Measurements from ENCODE around the gene SNUPN.

DNA sequence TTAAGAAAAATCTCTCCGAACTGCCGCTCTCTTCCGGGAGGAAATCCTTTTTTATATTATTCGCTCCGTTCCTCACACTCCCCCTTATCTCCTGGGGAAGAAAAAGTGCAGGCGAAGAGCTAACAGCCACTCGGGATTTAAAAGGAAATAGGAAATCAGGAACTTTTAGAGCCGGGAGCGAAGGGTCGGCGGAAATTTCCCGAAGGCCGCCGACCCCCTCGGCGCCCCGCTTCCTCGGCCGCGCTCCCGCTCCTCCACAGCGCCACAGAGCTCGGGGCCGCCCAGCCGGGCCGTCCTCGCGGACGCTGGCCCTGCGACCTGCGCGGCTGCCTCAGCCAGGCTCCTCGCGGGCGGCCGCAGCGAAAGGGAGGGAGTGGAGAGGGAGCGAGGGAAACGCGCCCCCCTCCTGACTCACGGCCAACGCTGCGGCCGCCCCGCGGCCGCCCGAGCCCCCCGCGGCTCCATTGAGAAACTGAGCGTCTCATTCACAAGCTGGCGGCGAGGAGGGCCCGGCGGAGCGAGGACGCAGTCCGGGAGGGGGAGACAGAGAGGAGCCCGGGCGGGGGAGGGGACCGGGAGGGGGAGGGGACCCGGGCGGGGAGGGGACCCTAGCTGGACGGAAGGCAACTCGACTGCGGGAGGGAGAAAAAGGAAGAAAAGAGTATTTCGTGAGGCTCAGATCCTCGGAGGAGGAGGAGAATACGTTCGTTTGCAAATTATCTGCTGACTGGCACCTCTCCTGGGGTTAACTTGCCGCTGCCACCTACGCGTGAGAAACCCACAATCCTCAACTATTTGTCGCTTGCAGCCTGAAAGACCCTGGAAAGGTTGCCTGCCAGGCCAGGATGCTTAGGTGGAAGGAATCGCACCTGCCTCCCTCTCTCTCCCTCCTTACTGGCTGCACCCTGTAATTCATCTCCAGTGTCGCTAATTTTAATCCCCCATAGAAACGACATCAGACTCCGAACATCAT is 46.3 kb downstream of the SNUPN start, which contains the start of gene PTPN9:
- TF ChIP-seq POLR2A (IDR thresholded peaks at IDR 0.05), result peak; percentile 35 to 72
- TF ChIP-seq, protein P1, sequence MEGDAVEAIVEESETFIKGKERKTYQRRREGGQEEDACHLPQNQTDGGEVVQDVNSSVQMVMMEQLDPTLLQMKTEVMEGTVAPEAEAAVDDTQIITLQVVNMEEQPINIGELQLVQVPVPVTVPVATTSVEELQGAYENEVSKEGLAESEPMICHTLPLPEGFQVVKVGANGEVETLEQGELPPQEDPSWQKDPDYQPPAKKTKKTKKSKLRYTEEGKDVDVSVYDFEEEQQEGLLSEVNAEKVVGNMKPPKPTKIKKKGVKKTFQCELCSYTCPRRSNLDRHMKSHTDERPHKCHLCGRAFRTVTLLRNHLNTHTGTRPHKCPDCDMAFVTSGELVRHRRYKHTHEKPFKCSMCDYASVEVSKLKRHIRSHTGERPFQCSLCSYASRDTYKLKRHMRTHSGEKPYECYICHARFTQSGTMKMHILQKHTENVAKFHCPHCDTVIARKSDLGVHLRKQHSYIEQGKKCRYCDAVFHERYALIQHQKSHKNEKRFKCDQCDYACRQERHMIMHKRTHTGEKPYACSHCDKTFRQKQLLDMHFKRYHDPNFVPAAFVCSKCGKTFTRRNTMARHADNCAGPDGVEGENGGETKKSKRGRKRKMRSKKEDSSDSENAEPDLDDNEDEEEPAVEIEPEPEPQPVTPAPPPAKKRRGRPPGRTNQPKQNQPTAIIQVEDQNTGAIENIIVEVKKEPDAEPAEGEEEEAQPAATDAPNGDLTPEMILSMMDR (IDR thresholded peaks at IDR 0.05), result peak in 2 of 6 experiments; percentile 4 to 60
